Muscle layer of colon (tissue), 2 donors: ENCODE results near the gene RRP36.
A peak's percentile ranks its signal among the peaks of the same experiment; 100 is the strongest.

Source experiments
- H3K27ac ChIP-seq: one replicate; pipeline ENCODE4 v1.7.0; 2013; ENCODE audit warnings: low read depth, mild to moderate bottlenecking, low read length, moderate library complexity
- H3K27me3 ChIP-seq, 2 donors: one replicate each; pipeline ENCODE4 v1.7.0; 2013; ENCODE audit warnings: low read length in 2 of 2, mild to moderate bottlenecking in 2 of 2; ENCODE audit not compliant: insufficient read depth in 2 of 2, control insufficient read depth in 1 of 2
- H3K36me3 ChIP-seq: one replicate; pipeline ENCODE4 v1.7.0; 2013; ENCODE audit warnings: mild to moderate bottlenecking, low read length; ENCODE audit not compliant: insufficient read depth
- H3K4me1 ChIP-seq: one replicate; pipeline ENCODE4 v1.7.0; 2013; ENCODE audit warnings: mild to moderate bottlenecking, low read length; ENCODE audit not compliant: insufficient read depth
- H3K4me3 ChIP-seq, 2 donors: one replicate each; pipeline ENCODE4 v1.7.0; 2013; ENCODE audit warnings: low read length in 2 of 2, low read depth in 1 of 2, mild to moderate bottlenecking in 1 of 2, moderate library complexity in 1 of 2
- H3K9ac ChIP-seq: one replicate; pipeline ENCODE4 v1.7.0; 2013; ENCODE audit warnings: low read length
- H3K9me3 ChIP-seq: one replicate; pipeline ENCODE4 v1.7.0; 2013; ENCODE audit warnings: mild to moderate bottlenecking, low read length
- donor health status: abdominal sarcoma.
- donor health status: Adenocarcinoma of cecum.

Gene RRP36

GRCh38 chr6:43012364-43012763, 9.1 kb upstream of the RRP36 start:
- no peak overlapping the region for H3K27ac ChIP-seq
- peak overlapping the region; percentile 72 for H3K9ac ChIP-seq
- no peaks in the 10 kb centered on the region for H3K27me3 ChIP-seq
- no peak overlapping the region for H3K4me3 ChIP-seq
- H3K4me1 ChIP-seq = peaks cover 39% of the 10 kb centered on the region
- no peaks in the 10 kb centered on the region for H3K9me3 ChIP-seq
- peaks cover 48% of the 10 kb centered on the region for H3K36me3 ChIP-seq

GRCh38 chr6:43013097-43013842, 8.2 kb upstream of the RRP36 start:
- no peaks in the 10 kb centered on the region for H3K9me3 ChIP-seq
- peak overlapping the region; percentile 78 for H3K27ac ChIP-seq
- H3K4me3 ChIP-seq = peak overlapping the region; percentile 50 to 89
- H3K27me3 ChIP-seq = no peaks in the 10 kb centered on the region
- H3K9ac ChIP-seq = peak overlapping the region; percentile 72
- peaks cover 46% of the 10 kb centered on the region for H3K36me3 ChIP-seq
- H3K4me1 ChIP-seq = peaks cover 39% of the 10 kb centered on the region

GRCh38 chr6:43013843-43014433, 7.5 kb upstream of the RRP36 start, which contains the start of the genes KLHDC3 and MEA1:
Gene KLHDC3, plus strand, starts transcription at chr6:43014249. Its CDS starts 2,944 bp downstream, at chr6:43017193.
Gene MEA1, minus strand, starts transcription at chr6:43013946. Its CDS starts 133 bp downstream, at chr6:43013813.
- Histone ChIP-seq H3K4me3 (peak within 1 kb of the TSS; percentile 75 to 89), H3K9ac (peak within 1 kb of the TSS; percentile 85), H3K4me1 (peaks cover 39% of the 10 kb centered on the region), H3K27me3 (no peaks in the 10 kb centered on the region), H3K9me3 (no peaks in the 10 kb centered on the region), H3K27ac (peak within 1 kb of the TSS; percentile 78), H3K36me3 (peaks cover 46% of the 10 kb centered on the region)

- Histone ChIP-seq H3K9ac (peak overlapping the region; percentile 85), H3K4me1 (peaks cover 39% of the 10 kb centered on the region), H3K4me3 (peak overlapping the region; percentile 75 to 89)
Measured at GRCh38 chr6:43014434-43014909, 7.0 kb upstream of the RRP36 start.

GRCh38 chr6:43016176-43016942, 5.1 kb upstream of the RRP36 start:
- Histone ChIP-seq H3K27ac (no peak overlapping the region), H3K36me3 (peaks cover 37% of the 10 kb centered on the region), H3K9ac (no peak overlapping the region), H3K9me3 (no peaks in the 10 kb centered on the region), H3K27me3 (no peaks in the 10 kb centered on the region), H3K4me1 (peaks cover 47% of the 10 kb centered on the region), H3K4me3 (no peak overlapping the region)

More at GRCh38 chr6:43014434-43014909, 7.0 kb upstream of the RRP36 start:
- H3K27ac ChIP-seq = peak overlapping the region; percentile 68
- no peaks in the 10 kb centered on the region for H3K27me3 ChIP-seq
- H3K36me3 ChIP-seq = peaks cover 46% of the 10 kb centered on the region
- no peaks in the 10 kb centered on the region for H3K9me3 ChIP-seq

GRCh38 chr6:43016943-43017334, 4.5 kb upstream of the RRP36 start:
- H3K4me1 ChIP-seq = peaks cover 47% of the 10 kb centered on the region
- no peak overlapping the region for H3K27ac ChIP-seq
- H3K9me3 ChIP-seq = no peaks in the 10 kb centered on the region
- peaks cover 31% of the 10 kb centered on the region for H3K36me3 ChIP-seq
- H3K27me3 ChIP-seq = no peaks in the 10 kb centered on the region
- H3K9ac ChIP-seq = no peak overlapping the region
- H3K4me3 ChIP-seq = no peak overlapping the region

GRCh38 chr6:43019152-43019551, 2.3 kb upstream of the RRP36 start:
- H3K4me3 ChIP-seq = no peak overlapping the region
- no peaks in the 10 kb centered on the region for H3K9me3 ChIP-seq
- H3K27me3 ChIP-seq = no peaks in the 10 kb centered on the region
- peaks cover 30% of the 10 kb centered on the region for H3K36me3 ChIP-seq
- H3K27ac ChIP-seq = no peak overlapping the region
- no peak overlapping the region for H3K9ac ChIP-seq
- H3K4me1 ChIP-seq = peaks cover 49% of the 10 kb centered on the region

- H3K27ac ChIP-seq = peak overlapping the region; percentile 90
- no peaks in the 10 kb centered on the region for H3K9me3 ChIP-seq
- H3K36me3 ChIP-seq = peaks cover 40% of the 10 kb centered on the region
- no peak overlapping the region for H3K9ac ChIP-seq
- H3K4me1 ChIP-seq = peaks cover 44% of the 10 kb centered on the region
- H3K27me3 ChIP-seq = no peaks in the 10 kb centered on the region
- no peak overlapping the region for H3K4me3 ChIP-seq
Measured at GRCh38 chr6:43020052-43020705, 1.2 kb upstream of the RRP36 start.

- H3K9me3 ChIP-seq = no peaks in the 10 kb centered on the region
- H3K4me1 ChIP-seq = peaks cover 39% of the 10 kb centered on the region
- H3K27me3 ChIP-seq = no peaks in the 10 kb centered on the region
- peak overlapping the region; percentile 65 for H3K9ac ChIP-seq
- H3K27ac ChIP-seq = peak overlapping the region; percentile 90
- peaks cover 43% of the 10 kb centered on the region for H3K36me3 ChIP-seq
- H3K4me3 ChIP-seq = peak overlapping the region; percentile 75 to 95
Measured at GRCh38 chr6:43020847-43021246, 576 bp upstream of the RRP36 start.

GRCh38 chr6:43024436-43024835, 3.0 kb downstream of the RRP36 start:
- Histone ChIP-seq H3K4me1 (peaks cover 24% of the 10 kb centered on the region), H3K27me3 (no peaks in the 10 kb centered on the region), H3K9ac (no peak overlapping the region), H3K9me3 (no peaks in the 10 kb centered on the region), H3K4me3 (no peak overlapping the region), H3K27ac (no peak overlapping the region), H3K36me3 (peaks cover 58% of the 10 kb centered on the region)

GRCh38 chr6:43026365-43026764, 4.9 kb downstream of the RRP36 start:
- H3K27me3 ChIP-seq = no peaks in the 10 kb centered on the region
- no peak overlapping the region for H3K27ac ChIP-seq
- no peak overlapping the region for H3K9ac ChIP-seq
- no peak overlapping the region for H3K4me3 ChIP-seq
- H3K36me3 ChIP-seq = peaks cover 57% of the 10 kb centered on the region
- peaks cover 16% of the 10 kb centered on the region for H3K4me1 ChIP-seq
- no peaks in the 10 kb centered on the region for H3K9me3 ChIP-seq
